ENCODE data around the gene CXADR. TPM values are rescaled to one million over a fixed set of nuclear protein-coding genes. Genes with fewer than 3 reads are reported as not detected.
"Not testable (repeated sequence)": the region's sequence is repeated elsewhere in the genome, so short reads cannot be mapped to it uniquely, and the experiment has no call there.

CXADR gene
- total and polyA plus RNA-seq, 9 of the 15 experiments (the other 6 are each of a cell fraction or from before 2014, with no cell fraction given): 0.01 to 0.41 (median 0.14) TPM

DNA sequence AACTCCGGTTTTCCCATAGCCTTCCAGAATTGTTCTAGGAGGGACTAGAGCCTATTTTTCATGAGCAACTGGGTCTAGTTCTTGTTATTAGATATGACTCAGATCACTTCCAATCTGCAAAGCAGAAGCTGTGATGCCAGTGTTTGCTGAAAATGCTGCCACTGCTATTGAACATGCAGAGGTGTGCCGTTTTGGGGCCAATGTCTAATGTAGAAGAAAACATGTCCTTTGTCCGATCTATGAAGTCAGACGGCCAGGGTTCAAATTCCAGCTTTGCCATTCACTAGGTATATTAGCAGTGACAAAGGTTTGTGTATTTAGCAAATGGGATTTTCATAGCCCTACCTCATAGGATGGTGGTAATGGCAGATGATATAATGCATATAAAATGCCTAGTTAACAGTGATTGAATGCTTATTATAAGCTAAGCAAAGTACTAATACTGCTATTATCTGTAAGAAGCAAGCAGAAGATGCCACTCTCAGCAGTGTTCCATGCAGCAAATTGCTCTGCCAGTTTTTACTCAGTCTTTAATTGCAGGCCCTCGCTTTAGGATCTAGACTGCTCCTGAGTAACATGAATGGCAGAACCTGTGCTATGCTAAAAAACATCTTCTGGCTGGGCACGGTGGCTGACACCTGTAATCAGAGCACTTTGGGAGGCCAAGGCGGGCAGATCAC lies 40.1 kb upstream of the CXADR start:
- Histone ChIP-seq H3K79me2 (ENCODE audit: control insufficient read depth, insufficient read depth, low read length) (no peaks in the 10 kb centered on the region), H3K9me1 (ENCODE audit: control insufficient read depth, insufficient read depth, low read length) (no peaks in the 10 kb centered on the region), H3K9me3 (replicated peaks; ENCODE audit: control insufficient read depth, insufficient read depth, low read depth, low read length) (no peaks in the 10 kb centered on the region), H3K27me3 (ENCODE audit: control insufficient read depth in 2 of 2, insufficient read depth in 2 of 2, low read length in 2 of 2) (no peaks in the 10 kb centered on the region), H3K4me1 (replicated peaks in 1 of 2; ENCODE audit: control insufficient read depth in 2 of 2, insufficient read depth in 2 of 2, low read length in 2 of 2) (no peaks in the 10 kb centered on the region; a peak in 1 of 5 replicates), H3K36me3 (ENCODE audit: control insufficient read depth, insufficient read depth, low read length) (no peaks in the 10 kb centered on the region), H3K4me2 (ENCODE audit: insufficient read depth, low read length) (no peak overlapping the region), H3K27ac (ENCODE audit: extremely low read depth, low read depth, low read length) (no peak overlapping the region), H2AFZ (ENCODE audit: low read depth, low read length) (no peak overlapping the region), H3K9ac (ENCODE audit: insufficient read depth in 1 of 2, low read depth in 2 of 2, low read length in 2 of 2) (no peak overlapping the region), H4K20me1 (replicated peaks; ENCODE audit: control insufficient read depth, insufficient read depth, low read length) (no peaks in the 10 kb centered on the region), H3K4me3 (no peak overlapping the region)
- ChIA-PET POLR2A (no interaction called here), CTCF (ENCODE audit: low intra/inter-chr PET ratio) (no interaction called here)
- intact Hi-C loops (cut with micrococcal nuclease) (no loop called here), in situ Hi-C loops (cut with MboI) (no loop called here)
- no peak for TF ChIP-seq ZBTB8A (IDR thresholded peaks at IDR 0.05; ENCODE audit: partially characterized antibody)
- DNase-seq (ENCODE audit: extremely low read depth in 1 of 4, low spot score in 3 of 4) (no peak), ATAC-seq (no peak), FAIRE-seq (no peak)
- no TSS peak for BruUV-seq (replicated peaks)
- WGBS (ENCODE audit: insufficient coverage, low coverage, missing lambda C conversion rate): 2% methylated on average over 6 of the region's 7 CpGs

DNA sequence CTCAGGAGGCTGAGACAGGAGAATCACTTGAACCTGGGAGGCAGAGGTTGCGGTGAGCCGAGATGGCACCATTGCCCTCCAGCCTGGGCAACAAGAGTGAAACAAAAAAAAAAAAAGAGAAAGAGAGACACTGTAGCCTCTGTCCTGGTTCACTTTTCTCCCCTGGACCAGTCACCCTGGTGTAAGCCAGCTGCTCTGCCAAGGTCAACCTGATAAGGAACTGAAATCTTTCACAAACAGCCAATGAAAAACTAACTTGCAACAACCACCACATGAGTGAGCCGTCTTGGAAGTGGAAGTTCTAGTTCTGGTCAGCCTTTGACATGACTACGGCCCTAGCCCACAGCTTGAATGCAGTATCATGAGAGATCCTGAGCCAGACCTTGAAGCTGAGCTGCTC lies 36.8 kb upstream of the CXADR start:
- Histone ChIP-seq H3K4me1 (replicated peaks in 1 of 2; ENCODE audit: control insufficient read depth in 2 of 2, insufficient read depth in 2 of 2, low read length in 2 of 2) (no peaks in the 10 kb centered on the region; a peak in 1 of 5 replicates), H2AFZ (ENCODE audit: low read depth, low read length) (no peak overlapping the region), H3K9me3 (replicated peaks; ENCODE audit: control insufficient read depth, insufficient read depth, low read depth, low read length) (no peaks in the 10 kb centered on the region), H3K79me2 (ENCODE audit: control insufficient read depth, insufficient read depth, low read length) (no peaks in the 10 kb centered on the region), H3K9me1 (ENCODE audit: control insufficient read depth, insufficient read depth, low read length) (no peaks in the 10 kb centered on the region), H4K20me1 (replicated peaks; ENCODE audit: control insufficient read depth, insufficient read depth, low read length) (no peaks in the 10 kb centered on the region), H3K9ac (ENCODE audit: insufficient read depth in 1 of 2, low read depth in 2 of 2, low read length in 2 of 2) (no peak overlapping the region), H3K4me3 (no peak overlapping the region), H3K4me2 (ENCODE audit: insufficient read depth, low read length) (no peak overlapping the region), H3K27ac (ENCODE audit: extremely low read depth, low read depth, low read length) (no peak overlapping the region), H3K27me3 (ENCODE audit: control insufficient read depth in 2 of 2, insufficient read depth in 2 of 2, low read length in 2 of 2) (no peaks in the 10 kb centered on the region), H3K36me3 (ENCODE audit: control insufficient read depth, insufficient read depth, low read length) (no peaks in the 10 kb centered on the region)
- DNase-seq (ENCODE audit: extremely low read depth in 1 of 4, low spot score in 3 of 4): no peak
- intact Hi-C loops (cut with micrococcal nuclease): no loop called here
- in situ Hi-C loops (cut with MboI): no loop called here
- WGBS (ENCODE audit: insufficient coverage, low coverage, missing lambda C conversion rate): 3% methylated on average over 4 of the region's 4 CpGs
- no peak for FAIRE-seq
- TF ChIP-seq ZNF780A (CRISPR knock-in tag; IDR thresholded peaks at IDR 0.05): no peak
- TF ChIP-seq MAZ (CRISPR knock-in tag; conservative IDR thresholded peaks at IDR 0.05 in 1 of 2, IDR thresholded peaks at IDR 0.05 in 1 of 2): no peak
- no peak for TF ChIP-seq ZNF12 (CRISPR knock-in tag; IDR thresholded peaks at IDR 0.05)
- no peak for ATAC-seq
- POLR2A ChIA-PET: interaction anchor here (0.6 kb wide), 1 partner anchor 121 kb away, joined by 4 read pairs; no protein-coding TSS in a partner anchor
- BruUV-seq (replicated peaks): no TSS peak
- CTCF ChIA-PET (ENCODE audit: low intra/inter-chr PET ratio): no interaction called here

DNA sequence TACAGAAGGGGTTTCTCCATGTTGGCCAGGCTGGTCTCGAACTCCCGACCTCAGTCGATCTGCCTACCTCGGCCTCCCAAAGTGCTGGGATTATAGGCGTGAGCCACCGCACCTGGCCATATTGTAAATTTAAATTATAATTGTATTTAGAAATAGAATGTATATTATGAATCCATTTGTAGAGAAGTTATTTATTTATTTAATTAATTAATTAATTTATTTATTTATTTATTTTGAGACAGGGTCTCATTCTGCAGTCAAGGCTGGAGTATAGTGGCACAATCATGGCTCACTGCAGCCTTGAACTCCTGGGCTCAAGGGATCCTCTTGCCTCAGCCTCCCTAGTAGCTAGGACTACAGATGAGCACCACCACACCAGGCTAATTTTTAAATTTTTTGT lies 34.7 kb upstream of the CXADR start:
- H2AFZ ChIP-seq (ENCODE audit: low read depth, low read length); BruUV-seq (replicated peaks); H3K4me2 ChIP-seq (ENCODE audit: insufficient read depth, low read length); in situ Hi-C loops (cut with MboI); FAIRE-seq; POLR2A ChIA-PET; intact Hi-C loops (cut with micrococcal nuclease); ATAC-seq; H3K27me3 ChIP-seq (ENCODE audit: control insufficient read depth in 2 of 2, insufficient read depth in 2 of 2, low read length in 2 of 2); H3K79me2 ChIP-seq (ENCODE audit: control insufficient read depth, insufficient read depth, low read length); H3K9me1 ChIP-seq (ENCODE audit: control insufficient read depth, insufficient read depth, low read length); DNase-seq (ENCODE audit: extremely low read depth in 1 of 4, low spot score in 3 of 4); CTCF ChIA-PET (ENCODE audit: low intra/inter-chr PET ratio); H3K4me1 ChIP-seq (replicated peaks in 1 of 2; ENCODE audit: control insufficient read depth in 2 of 2, insufficient read depth in 2 of 2, low read length in 2 of 2); H4K20me1 ChIP-seq (replicated peaks; ENCODE audit: control insufficient read depth, insufficient read depth, low read length); H3K36me3 ChIP-seq (ENCODE audit: control insufficient read depth, insufficient read depth, low read length); H3K27ac ChIP-seq (ENCODE audit: extremely low read depth, low read depth, low read length); H3K4me3 ChIP-seq; H3K9ac ChIP-seq (ENCODE audit: insufficient read depth in 1 of 2, low read depth in 2 of 2, low read length in 2 of 2); H3K9me3 ChIP-seq (replicated peaks; ENCODE audit: control insufficient read depth, insufficient read depth, low read depth, low read length): not testable (repeated sequence)
- WGBS (ENCODE audit: insufficient coverage, low coverage, missing lambda C conversion rate): 14% methylated on average over 6 of the region's 6 CpGs

All from K562 (cell line).